Caco-2 (cell line): ENCODE data around the gene AIPL1. TPM values are rescaled to one million over a fixed set of nuclear protein-coding genes. Genes with fewer than 3 reads are reported as not detected.

Source experiments
- BruUV-seq: library from RNA; stranded (reverse); fragments of 400-500 nt; replicated peaks from 2 replicates; lab custom pipeline; 2021; lab: Mats Ljungman, UMichigan
- CTCF ChIA-PET: fragments of 300-600 bp; sonication (Branson Sonifier 250); formaldehyde crosslinking; loops from one replicate; lab custom pipeline; 2022; ENCODE audit warnings: antibody characterized with exemption; lab: Charles Lee
- POLR2A ChIA-PET: fragments of 300-600 bp; sonication (Branson Sonifier 250); formaldehyde crosslinking; loops from one replicate; lab custom pipeline; 2022; ENCODE audit warnings: antibody characterized with exemption; lab: Charles Lee
- DNase-seq, 2 experiments: peaks; one replicate each; pipeline versions ENCODE4 v3.0.0 to v3.0.0-alpha.2; 2020 to 2022
- H3K27me3 ChIP-seq: replicated peaks from 2 replicates; pipeline ENCODE4 v1.6.0; 2011; ENCODE audit warnings: low read length; ENCODE audit not compliant: control insufficient read depth, insufficient read depth
- H3K36me3 ChIP-seq: 2 replicates; pipeline ENCODE4 v1.5.1; 2011; ENCODE audit warnings: low read length; ENCODE audit not compliant: control insufficient read depth, insufficient read depth
- H3K4me1 ChIP-seq: fragments of 250-450 bp; sonication (Bioruptor Pico); 2 replicates; pipeline ENCODE4 v1.5.1; 2020; ENCODE audit warnings: mild to moderate bottlenecking
- H3K4me3 ChIP-seq: 2 replicates; pipeline ENCODE4 v1.5.1; 2011; ENCODE audit warnings: low read depth, mild to moderate bottlenecking, control low read depth, low read length
- H3K9me3 ChIP-seq: fragments of 250-450 bp; sonication (Bioruptor Pico); 2 replicates; pipeline ENCODE4 v1.5.1; 2020; ENCODE audit warnings: mild to moderate bottlenecking, moderate library complexity
- H3K27ac Mint-ChIP-seq: one replicate; pipeline ENCODE4 v1.8.0; 2022; ENCODE audit warnings: mixed read lengths; ENCODE audit not compliant: unreplicated experiment
- H3K27me3 Mint-ChIP-seq: one replicate; pipeline ENCODE4 v1.8.0; 2022; ENCODE audit warnings: mixed read lengths; ENCODE audit not compliant: insufficient read depth, unreplicated experiment
- H3K36me3 Mint-ChIP-seq: one replicate; pipeline ENCODE4 v1.8.0; 2022; ENCODE audit warnings: mild to moderate bottlenecking, mixed read lengths; ENCODE audit not compliant: insufficient read depth, unreplicated experiment
- H3K4me1 Mint-ChIP-seq: one replicate; pipeline ENCODE4 v1.8.0; 2022; ENCODE audit warnings: low read depth, mixed read lengths; ENCODE audit not compliant: unreplicated experiment
- H3K4me3 Mint-ChIP-seq: one replicate; pipeline ENCODE4 v1.8.0; 2022; ENCODE audit warnings: mild to moderate bottlenecking, moderate library complexity, mixed read lengths; ENCODE audit not compliant: unreplicated experiment
- H3K9me3 Mint-ChIP-seq: one replicate; pipeline ENCODE4 v1.8.0; 2022; ENCODE audit warnings: mixed read lengths; ENCODE audit not compliant: unreplicated experiment
- CTCF ChIP-seq, 2 experiments: fragments of 200-600 bp in 1 of 2; IDR thresholded peaks; 1 replicate in 1 of 2; 2 replicates in 1 of 2; pipeline versions ENCODE4 v1.5.1 to v1.8.0; 2011 to 2022; ENCODE audit warnings: antibody characterized with exemption in 1 of 2, control low read depth in 1 of 2, inconsistent platforms in 1 of 2, low read depth in 1 of 2, low read length in 1 of 2, mild to moderate bottlenecking in 1 of 2, moderate library complexity in 1 of 2; ENCODE audit not compliant: insufficient read depth in 1 of 2, severe bottlenecking in 1 of 2, unreplicated experiment in 1 of 2
- intact Hi-C: fragments of 100-400 bp; cut with micrococcal nuclease; formaldehyde crosslinking; loops from one replicate; pipeline ENCODE4 v1.10.0; 2022; ENCODE audit not compliant: unreplicated experiment
- total RNA-seq: library from RNA; stranded (reverse); gene quantifications from 2 replicates; pipeline ENCODE4 v1.2.3, GENCODE V29; 2022

The AIPL1 gene
- total RNA-seq, 1 experiment from 2014 or later: not detected

- Histone ChIP-seq H3K4me1 (no peaks in the 10 kb centered on the region), H3K36me3 (no peaks in the 10 kb centered on the region), H3K9me3 (no peaks in the 10 kb centered on the region), H3K27me3 (no peaks in the 10 kb centered on the region), H3K4me3 (no peak overlapping the region)
- H3K9me3 Mint-ChIP-seq: no peaks in the 10 kb centered on the region
- H3K4me3 Mint-ChIP-seq: no peak overlapping the region
- no peaks in the 10 kb centered on the region for H3K4me1 Mint-ChIP-seq
- no TSS peak for BruUV-seq
- CTCF ChIA-PET: no interaction called here
- no peak for TF ChIP-seq CTCF (IDR thresholded peaks at IDR 0.05; ENCODE audit: insufficient read depth in 1 of 2, low read depth in 1 of 2, low read length in 1 of 2, severe bottlenecking in 1 of 2, unreplicated experiment in 1 of 2)
- no peak for DNase-seq
- H3K36me3 Mint-ChIP-seq: no peaks in the 10 kb centered on the region
- H3K27me3 Mint-ChIP-seq: no peaks in the 10 kb centered on the region
- intact Hi-C loops: no loop called here
- POLR2A ChIA-PET: no interaction called here
- no peak overlapping the region for H3K27ac Mint-ChIP-seq
Measured at GRCh38 chr17:6387442-6387841, 47.5 kb downstream of the AIPL1 start.

GRCh38 chr17:6386041-6386630, 48.8 kb downstream of the AIPL1 start:
- H3K27ac Mint-ChIP-seq: no peak overlapping the region
- no peak for TF ChIP-seq CTCF (IDR thresholded peaks at IDR 0.05; ENCODE audit: insufficient read depth in 1 of 2, low read depth in 1 of 2, low read length in 1 of 2, severe bottlenecking in 1 of 2, unreplicated experiment in 1 of 2)
- no peaks in the 10 kb centered on the region for H3K9me3 Mint-ChIP-seq

GRCh38 chr17:6384481-6384880, 50.4 kb downstream of the AIPL1 start:
- Histone ChIP-seq H3K36me3 (no peaks in the 10 kb centered on the region), H3K4me1 (no peaks in the 10 kb centered on the region), H3K9me3 (no peaks in the 10 kb centered on the region), H3K4me3 (no peak overlapping the region), H3K27me3 (no peaks in the 10 kb centered on the region)
- no peak overlapping the region for H3K27ac Mint-ChIP-seq
- H3K27me3 Mint-ChIP-seq: no peaks in the 10 kb centered on the region
- POLR2A ChIA-PET: no interaction called here
- no peak for TF ChIP-seq CTCF (IDR thresholded peaks at IDR 0.05; ENCODE audit: insufficient read depth in 1 of 2, low read depth in 1 of 2, low read length in 1 of 2, severe bottlenecking in 1 of 2, unreplicated experiment in 1 of 2)
- no peaks in the 10 kb centered on the region for H3K4me1 Mint-ChIP-seq
- H3K9me3 Mint-ChIP-seq: no peaks in the 10 kb centered on the region
- CTCF ChIA-PET: no interaction called here
- BruUV-seq: no TSS peak
- no peak overlapping the region for H3K4me3 Mint-ChIP-seq
- no peaks in the 10 kb centered on the region for H3K36me3 Mint-ChIP-seq
- intact Hi-C loops: no loop called here
- DNase-seq: no peak

More at GRCh38 chr17:6386041-6386630, 48.8 kb downstream of the AIPL1 start:
- intact Hi-C loops: no loop called here
- ChIA-PET POLR2A (no interaction called here), CTCF (no interaction called here)
- no peaks in the 10 kb centered on the region for H3K27me3 ChIP-seq
- Mint-ChIP-seq H3K27me3 (no peaks in the 10 kb centered on the region), H3K4me3 (no peak overlapping the region), H3K36me3 (no peaks in the 10 kb centered on the region), H3K4me1 (no peaks in the 10 kb centered on the region)
- no peaks in the 10 kb centered on the region for H3K9me3 ChIP-seq
- H3K36me3 ChIP-seq: no peaks in the 10 kb centered on the region
- H3K4me3 ChIP-seq: no peak overlapping the region
- no peaks in the 10 kb centered on the region for H3K4me1 ChIP-seq
- no peak for DNase-seq
- BruUV-seq: no TSS peak
